Chondrocyte (in vitro differentiated cells): ENCODE results near the gene TMEM86B. TPM values are rescaled to one million over a fixed set of nuclear protein-coding genes. Genes with fewer than 3 reads are reported as not detected.

Experiments used
- DNase-seq: peaks from one replicate; pipeline ENCODE4 v3.0.0; 2021; ENCODE audit warnings: mixed read lengths, low spot score
- H3K27ac Mint-ChIP-seq: one replicate; pipeline ENCODE4 v1.8.0; 2021; ENCODE audit warnings: mild to moderate bottlenecking, moderate library complexity, mixed read lengths; ENCODE audit not compliant: unreplicated experiment
- H3K27me3 Mint-ChIP-seq: 2 replicates; pipeline ENCODE4 v1.8.0; 2021; ENCODE audit warnings: low read depth, mixed read lengths
- H3K36me3 Mint-ChIP-seq: 2 replicates; pipeline ENCODE4 v1.8.0; 2021; ENCODE audit warnings: low read depth, mixed read lengths
- H3K4me1 Mint-ChIP-seq: 2 replicates; pipeline ENCODE4 v1.8.0; 2021; ENCODE audit warnings: low read depth, mild to moderate bottlenecking, mixed read lengths
- H3K4me3 Mint-ChIP-seq: one replicate; pipeline ENCODE4 v1.8.0; 2021; ENCODE audit warnings: mild to moderate bottlenecking, moderate library complexity, mixed read lengths; ENCODE audit not compliant: unreplicated experiment
- H3K9me3 Mint-ChIP-seq: 2 replicates; pipeline ENCODE4 v1.8.0; 2021; ENCODE audit warnings: low read depth, mixed read lengths
- long read RNA-seq: library from polyadenylated mRNA; stranded (forward); transcript quantifications from one replicate; pipeline ENCODE4 v2.0.0, GENCODE V29; 2021
- total RNA-seq: library from RNA; stranded (reverse); gene quantifications from 3 replicates; pipeline ENCODE4 v1.2.1, GENCODE V29; 2021
- TF ChIP-seq, protein P1 (sequence below): fragments of 200-600 bp; sonication (generic); IDR thresholded peaks from 2 replicates; pipeline ENCODE4 v1.5.0; 2021; ENCODE audit warnings: antibody characterized with exemption, mild to moderate bottlenecking, moderate library complexity

Gene TMEM86B, protein sequence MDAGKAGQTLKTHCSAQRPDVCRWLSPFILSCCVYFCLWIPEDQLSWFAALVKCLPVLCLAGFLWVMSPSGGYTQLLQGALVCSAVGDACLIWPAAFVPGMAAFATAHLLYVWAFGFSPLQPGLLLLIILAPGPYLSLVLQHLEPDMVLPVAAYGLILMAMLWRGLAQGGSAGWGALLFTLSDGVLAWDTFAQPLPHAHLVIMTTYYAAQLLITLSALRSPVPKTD
- total RNA-seq = 1.4 to 1.5 TPM (median 1.4 TPM) in 3 replicates
- long read RNA-seq, partial matches to known transcripts = 0 of 1 reads
- long read RNA-seq, other reads (novel, unspliced or antisense) = 0 of 1 reads

DNA sequence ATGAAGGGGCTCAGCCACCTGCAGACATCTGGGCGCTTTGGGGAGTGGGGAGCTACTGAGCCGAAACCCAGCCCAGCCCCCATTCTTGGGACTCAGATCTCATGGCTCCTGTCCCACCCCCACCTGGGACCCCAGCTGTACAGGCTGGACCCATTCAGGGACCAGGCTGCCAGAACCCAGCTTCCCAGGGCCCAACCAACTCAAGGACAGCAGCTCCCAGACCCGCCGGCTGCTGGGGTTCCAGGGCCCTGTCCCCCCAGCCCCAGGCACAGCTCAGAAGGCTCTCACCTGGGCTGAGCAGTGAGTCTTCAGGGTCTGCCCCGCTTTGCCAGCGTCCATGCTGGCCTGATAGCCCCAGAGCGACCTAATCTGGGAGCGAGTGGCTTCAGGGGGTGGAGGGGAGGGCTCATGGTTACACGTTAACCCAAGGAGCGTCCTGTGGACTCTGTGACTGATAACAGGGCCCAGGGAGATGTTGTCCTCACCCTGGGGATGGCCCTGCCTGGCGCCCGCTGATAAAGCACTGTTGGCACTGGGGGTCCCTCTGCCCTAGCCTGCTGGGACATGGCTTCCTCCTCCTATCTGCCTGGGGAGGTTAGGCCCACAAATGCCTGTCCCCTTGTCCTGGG is at the start of gene TMEM86B:
Gene TMEM86B (minus strand): TSS at position 361 of the 629 bp plus-strand sequence. CDS start 22 bp downstream, at position 339.
- Mint-ChIP-seq H3K9me3 (no peaks in the 10 kb centered on the region), H3K4me3 (no peak within 1 kb of the TSS), H3K36me3 (peaks cover 19% of the 10 kb centered on the region), H3K27me3 (no peaks in the 10 kb centered on the region), H3K4me1 (no peaks in the 10 kb centered on the region), H3K27ac (no peak within 1 kb of the TSS)
- DNase-seq = no peak
- TF ChIP-seq, protein P1, sequence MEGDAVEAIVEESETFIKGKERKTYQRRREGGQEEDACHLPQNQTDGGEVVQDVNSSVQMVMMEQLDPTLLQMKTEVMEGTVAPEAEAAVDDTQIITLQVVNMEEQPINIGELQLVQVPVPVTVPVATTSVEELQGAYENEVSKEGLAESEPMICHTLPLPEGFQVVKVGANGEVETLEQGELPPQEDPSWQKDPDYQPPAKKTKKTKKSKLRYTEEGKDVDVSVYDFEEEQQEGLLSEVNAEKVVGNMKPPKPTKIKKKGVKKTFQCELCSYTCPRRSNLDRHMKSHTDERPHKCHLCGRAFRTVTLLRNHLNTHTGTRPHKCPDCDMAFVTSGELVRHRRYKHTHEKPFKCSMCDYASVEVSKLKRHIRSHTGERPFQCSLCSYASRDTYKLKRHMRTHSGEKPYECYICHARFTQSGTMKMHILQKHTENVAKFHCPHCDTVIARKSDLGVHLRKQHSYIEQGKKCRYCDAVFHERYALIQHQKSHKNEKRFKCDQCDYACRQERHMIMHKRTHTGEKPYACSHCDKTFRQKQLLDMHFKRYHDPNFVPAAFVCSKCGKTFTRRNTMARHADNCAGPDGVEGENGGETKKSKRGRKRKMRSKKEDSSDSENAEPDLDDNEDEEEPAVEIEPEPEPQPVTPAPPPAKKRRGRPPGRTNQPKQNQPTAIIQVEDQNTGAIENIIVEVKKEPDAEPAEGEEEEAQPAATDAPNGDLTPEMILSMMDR = no peak

DNA sequence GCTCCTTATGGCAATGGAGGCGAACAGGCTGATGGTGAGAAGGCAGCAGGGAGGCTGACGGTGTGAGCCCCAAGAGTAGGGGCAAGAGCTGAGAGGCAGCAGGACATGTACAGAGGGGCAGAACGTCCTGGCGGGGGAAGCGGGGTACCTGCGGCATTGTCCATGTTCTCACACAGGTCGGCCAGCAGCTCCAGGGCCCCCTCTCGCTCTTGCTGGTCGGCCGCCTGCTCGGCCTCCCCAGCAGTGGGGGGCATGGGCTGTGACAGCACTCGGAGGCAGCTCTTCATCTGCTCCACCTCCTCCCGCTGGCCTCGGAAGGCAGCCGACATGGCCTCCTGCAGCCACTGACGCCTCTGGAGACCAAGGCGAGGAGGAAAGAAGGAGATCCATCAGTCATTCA is 48.9 kb upstream of the TMEM86B start:
- Mint-ChIP-seq H3K27ac (no peak overlapping the region), H3K36me3 (peaks cover 9% of the 10 kb centered on the region), H3K9me3 (no peaks in the 10 kb centered on the region), H3K4me1 (peaks cover 21% of the 10 kb centered on the region), H3K27me3 (no peaks in the 10 kb centered on the region), H3K4me3 (no peak overlapping the region)
- TF ChIP-seq, protein P1 = no peak
- no peak for DNase-seq

DNA sequence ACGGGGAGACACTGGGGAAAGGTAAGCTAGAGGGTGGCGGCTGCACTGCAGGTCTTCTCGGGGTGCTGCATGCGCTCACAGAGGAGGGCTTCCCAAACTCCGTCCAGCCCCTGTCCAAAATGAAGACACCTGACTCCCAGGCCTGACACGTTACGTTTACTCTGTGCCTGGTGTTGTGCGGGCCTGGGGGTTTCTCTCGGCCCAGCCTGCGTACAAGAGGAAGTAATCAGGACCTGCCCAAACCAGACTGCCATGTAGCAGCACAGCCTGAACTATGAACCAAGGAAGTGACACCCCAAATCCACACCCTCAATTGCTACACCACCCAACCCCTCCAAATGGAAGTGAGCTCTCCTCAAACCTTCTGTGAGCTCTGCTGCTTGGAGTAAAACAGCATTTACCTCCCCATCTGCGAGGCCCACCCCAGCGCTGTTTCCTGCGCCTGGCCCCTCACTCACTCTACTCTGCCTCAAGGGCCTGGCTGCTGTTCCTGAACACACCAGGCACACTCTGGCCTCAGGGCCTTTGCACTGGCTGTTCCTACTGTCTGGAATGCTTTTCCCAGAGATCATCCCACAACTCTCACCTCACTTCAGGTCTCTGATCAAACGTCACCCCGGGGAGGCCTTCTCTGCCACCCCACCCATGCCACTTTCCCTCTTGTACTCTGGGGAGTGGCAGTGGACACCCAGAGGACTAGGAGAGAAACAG is 48.3 kb upstream of the TMEM86B start:
- TF ChIP-seq, protein P1 = no peak
- no peaks in the 10 kb centered on the region for H3K9me3 Mint-ChIP-seq
- peaks cover 21% of the 10 kb centered on the region for H3K4me1 Mint-ChIP-seq
- H3K27ac Mint-ChIP-seq = no peak overlapping the region
- peaks cover 14% of the 10 kb centered on the region for H3K36me3 Mint-ChIP-seq
- no peak overlapping the region for H3K4me3 Mint-ChIP-seq
- no peak for DNase-seq
- H3K27me3 Mint-ChIP-seq = no peaks in the 10 kb centered on the region

DNA sequence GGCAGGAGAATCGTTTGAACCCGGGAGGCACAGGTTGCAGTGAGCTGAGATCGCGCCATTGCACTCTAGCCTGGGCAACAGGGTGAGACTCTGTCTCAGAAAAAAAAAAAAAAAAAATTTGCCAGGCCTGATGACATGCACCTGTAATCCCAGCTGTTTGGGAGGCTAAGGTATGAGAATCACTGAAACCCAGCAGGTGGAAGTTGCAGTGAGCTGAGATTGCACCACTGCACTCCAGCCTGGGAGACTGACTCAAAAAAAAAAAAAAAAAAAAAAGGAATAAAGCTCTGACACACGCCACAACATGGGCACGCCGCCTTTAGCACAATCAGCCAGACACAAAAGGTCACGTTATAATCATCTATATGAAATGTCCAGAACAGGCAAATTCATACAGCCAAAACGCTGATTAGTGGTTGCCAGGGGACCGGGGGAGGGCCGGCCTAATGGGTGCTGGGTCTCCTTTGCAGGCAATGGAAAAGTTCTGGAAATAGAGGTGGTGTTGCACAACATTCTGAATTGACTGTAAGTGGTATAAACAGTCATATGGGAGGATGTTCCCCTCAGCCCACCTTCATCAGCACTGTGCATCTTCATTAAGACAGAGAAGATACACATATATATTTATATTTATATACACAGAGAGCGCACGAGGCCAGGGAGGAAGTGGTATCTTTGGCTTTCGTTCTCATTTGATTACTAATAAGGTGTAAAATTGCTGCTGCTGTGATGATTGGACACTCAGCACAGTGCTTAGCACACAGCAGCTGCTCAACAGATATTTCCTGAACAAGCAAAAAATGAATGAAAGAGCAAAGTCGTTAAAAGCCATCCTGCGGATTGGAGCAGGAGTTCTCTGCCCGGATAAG is 47.5 kb upstream of the TMEM86B start:
- H3K4me1 Mint-ChIP-seq = peaks cover 17% of the 10 kb centered on the region
- H3K27me3 Mint-ChIP-seq = no peaks in the 10 kb centered on the region
- DNase-seq = no peak
- H3K36me3 Mint-ChIP-seq = peaks cover 15% of the 10 kb centered on the region
- TF ChIP-seq, protein P1 = no peak
- no peak overlapping the region for H3K4me3 Mint-ChIP-seq
- no peaks in the 10 kb centered on the region for H3K9me3 Mint-ChIP-seq
- H3K27ac Mint-ChIP-seq = no peak overlapping the region
